Measurements from ENCODE around the gene KIAA0232. TPM values are rescaled to one million over a fixed set of nuclear protein-coding genes. Genes with fewer than 3 reads are reported as not detected.

KIAA0232 gene
- total and polyA plus RNA-seq, 9 donors, result 8.7 to 41.4 (median 38.5) TPM

DNA sequence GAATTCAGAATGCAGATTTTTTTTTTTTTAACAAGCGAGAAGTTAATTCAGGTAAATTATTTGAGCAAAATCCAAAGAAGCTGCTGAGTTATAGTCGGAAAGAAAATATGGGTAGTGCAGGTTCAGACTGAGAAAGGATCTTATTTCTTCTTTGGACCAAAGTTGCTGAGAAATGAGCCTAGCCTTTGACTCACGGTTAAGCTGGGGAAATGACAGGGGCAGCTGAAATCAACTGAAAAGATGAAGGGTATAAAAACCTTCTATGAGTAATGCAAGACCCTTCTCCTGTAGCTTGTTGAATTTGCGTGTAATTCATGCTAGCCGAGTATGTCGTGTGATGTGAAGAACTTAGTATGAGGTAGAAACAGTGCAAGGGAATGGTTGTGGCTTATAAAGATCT, 63.0 kb downstream of the KIAA0232 start:
- TF ChIP-seq POLR2A (IDR thresholded peaks at IDR 0.05) (no peak), EP300 (IDR thresholded peaks at IDR 0.05) (no peak)
- TF ChIP-seq, protein P1, sequence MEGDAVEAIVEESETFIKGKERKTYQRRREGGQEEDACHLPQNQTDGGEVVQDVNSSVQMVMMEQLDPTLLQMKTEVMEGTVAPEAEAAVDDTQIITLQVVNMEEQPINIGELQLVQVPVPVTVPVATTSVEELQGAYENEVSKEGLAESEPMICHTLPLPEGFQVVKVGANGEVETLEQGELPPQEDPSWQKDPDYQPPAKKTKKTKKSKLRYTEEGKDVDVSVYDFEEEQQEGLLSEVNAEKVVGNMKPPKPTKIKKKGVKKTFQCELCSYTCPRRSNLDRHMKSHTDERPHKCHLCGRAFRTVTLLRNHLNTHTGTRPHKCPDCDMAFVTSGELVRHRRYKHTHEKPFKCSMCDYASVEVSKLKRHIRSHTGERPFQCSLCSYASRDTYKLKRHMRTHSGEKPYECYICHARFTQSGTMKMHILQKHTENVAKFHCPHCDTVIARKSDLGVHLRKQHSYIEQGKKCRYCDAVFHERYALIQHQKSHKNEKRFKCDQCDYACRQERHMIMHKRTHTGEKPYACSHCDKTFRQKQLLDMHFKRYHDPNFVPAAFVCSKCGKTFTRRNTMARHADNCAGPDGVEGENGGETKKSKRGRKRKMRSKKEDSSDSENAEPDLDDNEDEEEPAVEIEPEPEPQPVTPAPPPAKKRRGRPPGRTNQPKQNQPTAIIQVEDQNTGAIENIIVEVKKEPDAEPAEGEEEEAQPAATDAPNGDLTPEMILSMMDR (IDR thresholded peaks at IDR 0.05), result no peak
- Histone ChIP-seq H3K4me1 (ENCODE audit: insufficient read depth) (no peaks in the 10 kb centered on the region), H3K9me3 (no peaks in the 10 kb centered on the region), H3K4me3 (no peak overlapping the region), H3K36me3 (no peaks in the 10 kb centered on the region), H3K27me3 (no peaks in the 10 kb centered on the region), H3K27ac (no peak overlapping the region)
- intact Hi-C loops (cut with DNase I), result no loop called here
- no peak for DNase-seq
- 95 to 97% (median 96%) methylated on average over 6 of the region's 6 CpGs for WGBS, 3 donors

DNA sequence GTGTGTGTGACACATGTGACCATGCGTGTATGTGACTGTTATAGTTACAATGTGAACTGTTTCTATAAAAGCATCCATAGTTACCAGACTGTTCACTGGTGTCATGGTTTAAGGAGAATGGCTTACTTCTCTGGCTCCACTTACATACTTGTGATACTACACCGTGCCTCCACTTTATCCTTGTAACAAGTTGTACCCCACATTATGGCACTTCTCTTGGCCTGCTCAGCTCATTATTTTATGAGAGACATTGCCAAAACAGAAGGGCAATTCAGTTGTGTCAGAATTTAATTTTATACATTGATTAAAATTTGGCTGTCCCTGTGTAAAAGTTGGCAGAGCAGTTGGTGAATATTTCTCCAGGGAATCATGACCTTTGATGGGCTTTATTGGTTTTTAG, 64.7 kb downstream of the KIAA0232 start:
- intact Hi-C loops (cut with DNase I), result no loop called here
- Histone ChIP-seq H3K4me1 (ENCODE audit: insufficient read depth) (no peaks in the 10 kb centered on the region), H3K27me3 (no peaks in the 10 kb centered on the region), H3K9me3 (no peaks in the 10 kb centered on the region), H3K36me3 (no peaks in the 10 kb centered on the region), H3K4me3 (no peak overlapping the region), H3K27ac (no peak overlapping the region)
- no peak for DNase-seq
- WGBS, 3 donors, result 46 to 76% (median 50%) methylated on average over 2 of the region's 2 CpGs
- TF ChIP-seq POLR2A (IDR thresholded peaks at IDR 0.05), result no peak
- TF ChIP-seq EP300 (IDR thresholded peaks at IDR 0.05), result no peak
- TF ChIP-seq, protein P1 (IDR thresholded peaks at IDR 0.05), result no peak

DNA sequence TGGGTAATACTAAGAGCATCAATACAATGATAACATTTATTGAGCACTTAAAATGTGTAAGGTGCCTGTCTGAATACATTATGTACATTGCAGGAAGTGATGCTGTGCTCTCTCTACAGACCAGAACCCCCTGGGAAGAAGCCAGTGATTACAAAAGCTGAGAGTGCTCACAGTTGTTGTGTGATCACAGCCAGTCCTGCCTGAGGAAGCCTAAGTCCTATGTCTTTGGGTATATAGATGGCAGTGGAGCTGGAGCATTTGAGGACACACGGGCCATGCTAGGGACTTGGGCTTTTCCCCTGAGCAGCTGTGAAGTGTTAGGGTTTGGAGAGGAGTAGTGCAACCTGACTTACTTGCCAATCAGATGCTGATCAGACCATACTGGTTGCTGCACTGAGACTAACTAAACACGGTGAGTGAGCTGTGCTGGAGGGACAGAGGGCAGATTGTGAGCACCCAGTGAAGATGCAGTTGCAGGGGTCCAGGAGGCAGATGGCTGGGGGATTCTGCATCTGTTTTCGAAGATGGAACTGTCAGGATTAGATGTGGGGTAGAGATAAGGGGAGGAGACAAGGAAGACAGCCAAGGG, 66.3 kb downstream of the KIAA0232 start:
- 90 to 96% (median 93%) methylated on average over 3 of the region's 3 CpGs for WGBS, 3 donors
- no peaks in the 10 kb centered on the region for H3K36me3 ChIP-seq
- intact Hi-C loops (cut with DNase I), result no loop called here
- H3K4me3 ChIP-seq, result no peak overlapping the region
- no peak for DNase-seq
- TF ChIP-seq POLR2A (IDR thresholded peaks at IDR 0.05), result no peak
- no peak for TF ChIP-seq EP300 (IDR thresholded peaks at IDR 0.05)
- H3K4me1 ChIP-seq (ENCODE audit: insufficient read depth), result no peaks in the 10 kb centered on the region
- no peaks in the 10 kb centered on the region for H3K9me3 ChIP-seq
- no peaks in the 10 kb centered on the region for H3K27me3 ChIP-seq
- no peak overlapping the region for H3K27ac ChIP-seq

DNA sequence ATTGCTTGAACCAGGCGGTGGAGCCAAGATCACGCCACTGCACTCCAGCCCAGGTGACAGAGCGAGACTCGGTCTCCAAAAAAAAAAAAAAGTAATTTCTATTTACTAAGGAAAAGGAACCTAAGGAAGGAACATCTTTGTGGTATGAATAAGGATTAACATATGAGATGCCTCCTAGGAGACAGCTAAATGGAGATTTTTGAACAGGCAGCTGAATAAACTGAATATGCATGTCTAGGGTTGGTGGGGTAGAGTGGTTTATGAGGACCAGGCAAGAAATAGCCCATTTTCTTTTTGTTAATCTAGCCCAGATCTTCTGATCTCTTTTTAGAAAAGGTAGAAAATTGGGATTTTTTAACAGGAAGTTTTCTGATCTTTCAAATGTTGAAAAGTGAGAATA, 67.2 kb downstream of the KIAA0232 start:
- H3K27ac ChIP-seq, result no peak overlapping the region
- H3K27me3 ChIP-seq, result no peaks in the 10 kb centered on the region
- H3K36me3 ChIP-seq, result no peaks in the 10 kb centered on the region
- no peak overlapping the region for H3K4me3 ChIP-seq
- TF ChIP-seq, protein P1 (IDR thresholded peaks at IDR 0.05), result no peak
- TF ChIP-seq EP300 (IDR thresholded peaks at IDR 0.05), result no peak
- TF ChIP-seq POLR2A (IDR thresholded peaks at IDR 0.05), result no peak
- H3K4me1 ChIP-seq (ENCODE audit: insufficient read depth), result peaks cover 2% of the 10 kb centered on the region
- 97 to 99% (median 99%) methylated on average over 4 of the region's 4 CpGs for WGBS, 3 donors
- no peak for DNase-seq
- intact Hi-C loops (cut with DNase I), result no loop called here
- H3K9me3 ChIP-seq, result no peaks in the 10 kb centered on the region

DNA sequence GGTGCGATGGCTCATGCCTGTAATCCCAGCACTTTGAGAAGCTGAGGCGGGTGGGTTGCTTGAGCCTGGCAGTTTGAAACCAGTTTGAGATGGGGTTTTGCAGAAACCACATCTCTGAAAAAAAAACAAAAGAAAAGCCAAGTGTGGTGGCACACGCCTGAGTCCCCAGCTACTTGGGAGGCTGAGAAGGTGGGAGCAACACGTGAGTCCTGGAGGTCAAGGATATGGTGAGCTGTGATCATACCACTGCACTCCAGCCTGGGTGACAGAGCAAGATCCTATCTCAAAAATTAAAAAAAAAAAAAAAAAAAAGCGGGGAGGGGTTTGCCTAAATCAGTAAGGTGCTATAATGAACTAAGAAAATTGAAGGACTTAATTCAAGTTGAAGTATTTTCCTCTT, 68.9 kb downstream of the KIAA0232 start:
- Histone ChIP-seq H3K9me3 (no peaks in the 10 kb centered on the region), H3K27ac (no peak overlapping the region), H3K36me3 (no peaks in the 10 kb centered on the region), H3K4me1 (ENCODE audit: insufficient read depth) (peaks cover 4% of the 10 kb centered on the region), H3K4me3 (no peak overlapping the region), H3K27me3 (no peaks in the 10 kb centered on the region)
- WGBS, 3 donors, result 84 to 99% (median 97%) methylated on average over 5 of the region's 5 CpGs
- no peak for DNase-seq
- TF ChIP-seq, protein P1 (IDR thresholded peaks at IDR 0.05), result no peak
- no peak for TF ChIP-seq POLR2A (IDR thresholded peaks at IDR 0.05)
- TF ChIP-seq EP300 (IDR thresholded peaks at IDR 0.05), result no peak
- intact Hi-C loops (cut with DNase I), result no loop called here
